NCI-H146 treated with DMSO at 0.1 percent for 48 hours (cell line): ENCODE results near the gene NCKAP5.

Source experiments
- DNase-seq: peaks from one replicate; lab custom pipeline; 2025; ENCODE audit not compliant: unreplicated experiment; lab: John Stamatoyannopoulos, UW

Gene NCKAP5

GRCh38 chr2:133498662-133499585, 69.3 kb downstream of the NCKAP5 start:
- DNase-seq, result no peak

- no peak for DNase-seq
These were observed 70.2 kb downstream of the NCKAP5 start for GRCh38 chr2:133497951-133498565.

GRCh38 chr2:133497270-133497893, 70.9 kb downstream of the NCKAP5 start:
- no peak for DNase-seq

- DNase-seq, result no peak
These were observed 71.6 kb downstream of the NCKAP5 start for GRCh38 chr2:133496501-133497269.

GRCh38 chr2:133495226-133495625, 73.0 kb downstream of the NCKAP5 start:
- no peak for DNase-seq

- no peak for DNase-seq
These were observed 75.4 kb downstream of the NCKAP5 start for GRCh38 chr2:133492719-133493380.

GRCh38 chr2:133490411-133490980, 77.8 kb downstream of the NCKAP5 start:
- DNase-seq, result no peak

GRCh38 chr2:133489641-133490410, 78.4 kb downstream of the NCKAP5 start:
- no peak for DNase-seq

- DNase-seq, result no peak
These were observed 79.1 kb downstream of the NCKAP5 start for GRCh38 chr2:133489146-133489545.

GRCh38 chr2:133486771-133487191, 81.5 kb downstream of the NCKAP5 start:
- DNase-seq, result no peak

- no peak for DNase-seq
These were observed 82.4 kb downstream of the NCKAP5 start for GRCh38 chr2:133485868-133486267.

GRCh38 chr2:133484784-133485183, 83.5 kb downstream of the NCKAP5 start:
- DNase-seq, result no peak

- DNase-seq, result no peak
These were observed 84.2 kb downstream of the NCKAP5 start for GRCh38 chr2:133484106-133484505.

GRCh38 chr2:133483181-133483580, 85.1 kb downstream of the NCKAP5 start:
- no peak for DNase-seq

- no peak for DNase-seq
These were observed 87.4 kb downstream of the NCKAP5 start for GRCh38 chr2:133480707-133481429.

- DNase-seq, result no peak
These were observed 90.7 kb downstream of the NCKAP5 start for GRCh38 chr2:133477616-133477990.

GRCh38 chr2:133476931-133477615, 91.2 kb downstream of the NCKAP5 start:
- no peak for DNase-seq

GRCh38 chr2:133476286-133476685, 92.0 kb downstream of the NCKAP5 start:
- no peak for DNase-seq
